ENCODE measurements around the gene EML1.

Gene EML1, protein sequence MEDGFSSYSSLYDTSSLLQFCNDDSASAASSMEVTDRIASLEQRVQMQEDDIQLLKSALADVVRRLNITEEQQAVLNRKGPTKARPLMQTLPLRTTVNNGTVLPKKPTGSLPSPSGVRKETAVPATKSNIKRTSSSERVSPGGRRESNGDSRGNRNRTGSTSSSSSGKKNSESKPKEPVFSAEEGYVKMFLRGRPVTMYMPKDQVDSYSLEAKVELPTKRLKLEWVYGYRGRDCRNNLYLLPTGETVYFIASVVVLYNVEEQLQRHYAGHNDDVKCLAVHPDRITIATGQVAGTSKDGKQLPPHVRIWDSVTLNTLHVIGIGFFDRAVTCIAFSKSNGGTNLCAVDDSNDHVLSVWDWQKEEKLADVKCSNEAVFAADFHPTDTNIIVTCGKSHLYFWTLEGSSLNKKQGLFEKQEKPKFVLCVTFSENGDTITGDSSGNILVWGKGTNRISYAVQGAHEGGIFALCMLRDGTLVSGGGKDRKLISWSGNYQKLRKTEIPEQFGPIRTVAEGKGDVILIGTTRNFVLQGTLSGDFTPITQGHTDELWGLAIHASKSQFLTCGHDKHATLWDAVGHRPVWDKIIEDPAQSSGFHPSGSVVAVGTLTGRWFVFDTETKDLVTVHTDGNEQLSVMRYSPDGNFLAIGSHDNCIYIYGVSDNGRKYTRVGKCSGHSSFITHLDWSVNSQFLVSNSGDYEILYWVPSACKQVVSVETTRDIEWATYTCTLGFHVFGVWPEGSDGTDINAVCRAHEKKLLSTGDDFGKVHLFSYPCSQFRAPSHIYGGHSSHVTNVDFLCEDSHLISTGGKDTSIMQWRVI

GRCh38 chr14:99793213-99794150 lies at the start of gene EML1:
TSS of gene EML1 (plus strand) at chr14:99793413. CDS start at chr14:99793477, 64 bp downstream.
- peak; percentile 91 to 96 for ATAC-seq (replicated peaks)
- peak; percentile 52 for DNase-seq
- Mint-ChIP-seq H3K27ac (no peak within 1 kb of the TSS), H3K4me1 (no peaks in the 10 kb centered on the region), H3K9me3 (peaks cover 0 to 2% of the 10 kb centered on the region in 2 donors), H3K27me3 (peaks cover 38 to 73% of the 10 kb centered on the region in 2 donors), H3K4me3 (peak within 1 kb of the TSS; percentile 55 to 67), H3K36me3 (no peaks in the 10 kb centered on the region)

- Mint-ChIP-seq H3K4me1 (peaks cover 1 to 15% of the 10 kb centered on the region in 2 donors), H3K27ac (no peak overlapping the region), H3K27me3 (peaks cover 67 to 71% of the 10 kb centered on the region in 2 donors), H3K36me3 (no peaks in the 10 kb centered on the region), H3K4me3 (no peak overlapping the region), H3K9me3 (no peaks in the 10 kb centered on the region)
- no peak for DNase-seq
- ATAC-seq (replicated peaks) = no peak
Measured at GRCh38 chr14:99744199-99744872, 48.9 kb upstream of the EML1 start.

DNA sequence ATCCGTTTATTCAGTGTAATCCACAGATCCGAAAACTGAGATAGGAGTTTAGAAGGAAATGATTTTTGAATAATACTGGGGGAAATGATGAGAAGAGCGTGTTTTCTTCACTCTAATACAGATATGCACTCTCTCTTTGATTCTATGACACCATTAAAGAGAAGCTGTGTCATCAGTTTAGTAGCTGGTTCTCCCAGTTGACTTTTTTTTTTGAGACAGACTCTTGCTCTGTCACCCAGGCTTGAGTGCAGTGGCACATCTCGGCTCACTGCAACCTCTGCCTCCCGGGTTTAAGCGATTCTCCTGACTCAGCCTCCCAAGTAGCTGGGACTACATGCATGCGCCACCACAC lies 48.4 kb upstream of the EML1 start:
- Mint-ChIP-seq H3K27me3 (peaks cover 65 to 69% of the 10 kb centered on the region in 2 donors), H3K9me3 (no peaks in the 10 kb centered on the region), H3K27ac (no peak overlapping the region), H3K4me3 (no peak overlapping the region), H3K4me1 (peaks cover 1 to 15% of the 10 kb centered on the region in 2 donors), H3K36me3 (no peaks in the 10 kb centered on the region)
- DNase-seq (no peak), ATAC-seq (replicated peaks) (no peak)

DNA sequence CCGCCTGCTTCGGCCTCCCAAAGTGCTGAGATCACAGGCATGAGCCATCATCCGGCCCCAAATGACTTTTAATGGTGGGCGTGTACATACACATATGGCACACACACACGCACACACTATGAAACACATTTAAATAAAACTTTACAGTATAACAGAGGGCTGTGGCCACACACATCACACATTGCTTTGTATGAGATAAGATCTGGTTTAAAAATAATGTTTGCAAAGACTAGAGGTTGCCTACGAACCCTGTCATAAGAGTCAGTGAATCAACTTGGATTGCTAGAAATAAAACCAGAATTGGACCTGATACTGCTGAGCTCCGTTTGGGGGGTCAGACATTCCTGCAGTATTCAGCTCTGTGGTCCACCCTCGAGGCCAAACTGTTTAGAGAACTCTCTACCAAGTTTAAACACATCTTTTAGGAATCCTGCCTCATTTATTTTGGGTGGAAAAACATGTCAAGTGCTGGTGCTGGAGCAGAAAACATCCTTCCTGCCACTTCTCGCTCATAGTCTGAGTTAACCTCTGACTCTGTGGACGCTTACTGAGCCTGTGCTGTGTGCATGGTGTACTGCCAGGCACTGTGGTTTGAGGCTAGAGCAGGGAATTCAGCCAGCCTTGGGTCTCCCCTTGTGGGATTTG lies 47.8 kb upstream of the EML1 start:
- no peaks in the 10 kb centered on the region for H3K36me3 Mint-ChIP-seq
- peaks cover 64 to 69% of the 10 kb centered on the region in 2 donors for H3K27me3 Mint-ChIP-seq
- ATAC-seq (replicated peaks) (no peak), DNase-seq (no peak)
- peaks cover 1 to 15% of the 10 kb centered on the region in 2 donors for H3K4me1 Mint-ChIP-seq
- no peak overlapping the region for H3K27ac Mint-ChIP-seq
- no peak overlapping the region for H3K4me3 Mint-ChIP-seq
- no peaks in the 10 kb centered on the region for H3K9me3 Mint-ChIP-seq

DNA sequence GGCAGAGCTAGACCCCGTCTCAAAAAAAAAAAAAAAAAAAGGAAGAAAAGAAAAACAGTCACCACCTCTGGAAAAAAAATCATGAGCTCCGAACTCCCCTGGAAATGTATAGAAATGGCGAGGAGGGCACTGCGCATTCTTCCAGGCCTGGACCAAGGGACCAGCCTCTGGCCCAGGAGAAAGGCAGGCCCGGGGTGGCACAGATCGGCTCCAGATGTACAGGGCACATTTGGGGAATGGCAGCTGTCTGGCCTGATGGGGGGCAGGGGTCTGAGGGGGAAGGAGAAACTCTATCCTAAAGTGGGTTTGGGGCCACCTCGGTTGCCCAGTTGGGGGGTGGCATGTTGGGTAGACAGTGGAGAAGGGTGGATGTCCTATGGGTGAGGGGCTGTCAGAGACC lies 46.0 kb upstream of the EML1 start:
- no peaks in the 10 kb centered on the region for H3K36me3 Mint-ChIP-seq
- no peaks in the 10 kb centered on the region for H3K9me3 Mint-ChIP-seq
- ATAC-seq (replicated peaks) = no peak
- H3K4me3 Mint-ChIP-seq = no peak overlapping the region
- peaks cover 6 to 15% of the 10 kb centered on the region in 2 donors for H3K4me1 Mint-ChIP-seq
- no peak for DNase-seq
- peaks cover 62 to 66% of the 10 kb centered on the region in 2 donors for H3K27me3 Mint-ChIP-seq
- H3K27ac Mint-ChIP-seq = no peak overlapping the region

GRCh38 chr14:99747582-99748330 lies 45.5 kb upstream of the EML1 start:
- no peaks in the 10 kb centered on the region for H3K36me3 Mint-ChIP-seq
- ATAC-seq (replicated peaks) = no peak

DNA sequence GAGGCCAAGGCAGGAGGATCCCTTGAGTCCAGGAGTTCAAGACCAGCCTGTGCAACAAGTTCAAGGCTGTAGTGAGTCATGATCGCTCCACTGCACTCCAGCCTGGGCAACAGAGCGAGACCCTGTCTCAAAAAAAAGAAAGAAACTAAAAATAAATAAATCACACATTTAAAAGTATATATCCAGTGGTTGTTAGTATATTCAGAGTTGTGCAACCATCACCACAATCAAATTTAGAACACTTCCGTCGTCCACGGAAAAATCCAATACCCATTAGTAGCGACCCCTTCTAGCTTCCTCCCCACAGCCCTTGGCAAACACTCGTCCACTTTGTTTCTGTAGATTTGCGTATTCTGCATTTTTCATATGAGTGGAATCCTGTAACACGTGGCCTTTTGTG lies 44.7 kb upstream of the EML1 start:
- Mint-ChIP-seq H3K27me3 (peaks cover 65 to 67% of the 10 kb centered on the region in 2 donors), H3K4me3 (no peak overlapping the region), H3K36me3 (no peaks in the 10 kb centered on the region), H3K27ac (no peak overlapping the region), H3K4me1 (peaks cover 9 to 20% of the 10 kb centered on the region in 2 donors), H3K9me3 (no peaks in the 10 kb centered on the region)
- ATAC-seq (replicated peaks) (no peak), DNase-seq (no peak)

More at GRCh38 chr14:99747582-99748330, 45.5 kb upstream of the EML1 start:
- Mint-ChIP-seq H3K4me1 (peaks cover 6 to 15% of the 10 kb centered on the region in 2 donors), H3K27me3 (peaks cover 61 to 65% of the 10 kb centered on the region in 2 donors), H3K4me3 (no peak overlapping the region), H3K27ac (no peak overlapping the region), H3K9me3 (no peaks in the 10 kb centered on the region)
- DNase-seq = no peak

DNA sequence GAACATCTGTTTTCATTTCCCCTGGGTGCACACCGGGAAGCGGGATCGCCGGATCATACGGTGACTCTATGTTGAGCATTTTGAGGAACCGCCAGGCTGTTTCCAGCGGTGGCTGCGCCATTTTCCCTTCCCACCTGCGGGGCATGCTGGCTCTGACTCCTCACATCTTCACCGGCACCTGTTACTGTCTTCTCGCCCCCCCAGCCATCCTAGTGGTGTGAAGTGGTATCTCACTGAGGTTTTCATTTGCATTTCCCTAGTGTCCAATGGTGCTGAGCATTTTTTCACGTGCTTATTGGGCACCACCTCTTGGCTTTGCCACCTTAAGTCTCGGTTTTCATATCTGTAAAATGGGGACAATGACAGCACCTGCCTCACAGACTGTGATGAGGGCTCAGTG lies 44.1 kb upstream of the EML1 start:
- ATAC-seq (replicated peaks) (peak in 1 of 2 donors; percentile 61), DNase-seq (no peak)
- Mint-ChIP-seq H3K4me1 (peaks cover 9 to 21% of the 10 kb centered on the region in 2 donors), H3K4me3 (no peak overlapping the region), H3K27me3 (peaks cover 69 to 70% of the 10 kb centered on the region in 2 donors), H3K27ac (no peak overlapping the region), H3K9me3 (no peaks in the 10 kb centered on the region), H3K36me3 (no peaks in the 10 kb centered on the region)

GRCh38 chr14:99749763-99750715 lies 43.2 kb upstream of the EML1 start:
- no peaks in the 10 kb centered on the region for H3K9me3 Mint-ChIP-seq

GRCh38 chr14:99750746-99751450 lies 42.3 kb upstream of the EML1 start:
- no peaks in the 10 kb centered on the region for H3K9me3 Mint-ChIP-seq
- H3K27ac Mint-ChIP-seq = no peak overlapping the region
- H3K36me3 Mint-ChIP-seq = no peaks in the 10 kb centered on the region
- peaks cover 65 to 78% of the 10 kb centered on the region in 2 donors for H3K27me3 Mint-ChIP-seq
- DNase-seq (no peak), ATAC-seq (replicated peaks) (no peak)
- H3K4me1 Mint-ChIP-seq = peaks cover 9 to 19% of the 10 kb centered on the region in 2 donors
- no peak overlapping the region for H3K4me3 Mint-ChIP-seq

More at GRCh38 chr14:99749763-99750715, 43.2 kb upstream of the EML1 start:
- DNase-seq (no peak), ATAC-seq (replicated peaks) (no peak)
- Mint-ChIP-seq H3K27ac (no peak overlapping the region), H3K4me1 (peaks cover 9 to 21% of the 10 kb centered on the region in 2 donors), H3K4me3 (no peak overlapping the region), H3K36me3 (no peaks in the 10 kb centered on the region), H3K27me3 (peaks cover 68 to 75% of the 10 kb centered on the region in 2 donors)

All from stimulated activated naive B cell treated with anti-CD40 and anti-IgM and Interleukin-4, amounts not matched to agents 10 μg/mL and 1 μg/mL and 100 μg/mL, for 72 hours (primary cell).